Right ventricle myocardium inferior (tissue), 1 donor: ENCODE data around the gene ARHGEF1. TPM values are rescaled to one million over a fixed set of nuclear protein-coding genes. Genes with fewer than 3 reads are reported as not detected.

Source experiments
- ATAC-seq: fragments of 200-7000 bp; cut with Tn5 transposase; one replicate; pipeline ENCODE4 v1.9.1; 2020; ENCODE audit warnings: mild to moderate bottlenecking, moderate library complexity
- DNase-seq: peaks from one replicate; pipeline ENCODE4 v3.0.0; 2021; ENCODE audit errors: missing footprints
- intact Hi-C: fragments of 100-400 bp; cut with DNase I; formaldehyde crosslinking; loops from one replicate; pipeline ENCODE4 v1.11.0; 2022
- total RNA-seq: library from RNA; stranded (reverse); fragmentation: NEBNext Ultra II Directional; extraction: Animal tissue kit (Norgen Biotek cat#: 25700); gene quantifications from one replicate; pipeline ENCODE4 v1.2.1, GENCODE V29; 2021
- donor health status: DM: no; HTN: yes; CAD: no; lungs with severe emphysema.

The ARHGEF1 gene
- total RNA-seq, 1 donor from 2014 or later: 31.6 TPM

DNA sequence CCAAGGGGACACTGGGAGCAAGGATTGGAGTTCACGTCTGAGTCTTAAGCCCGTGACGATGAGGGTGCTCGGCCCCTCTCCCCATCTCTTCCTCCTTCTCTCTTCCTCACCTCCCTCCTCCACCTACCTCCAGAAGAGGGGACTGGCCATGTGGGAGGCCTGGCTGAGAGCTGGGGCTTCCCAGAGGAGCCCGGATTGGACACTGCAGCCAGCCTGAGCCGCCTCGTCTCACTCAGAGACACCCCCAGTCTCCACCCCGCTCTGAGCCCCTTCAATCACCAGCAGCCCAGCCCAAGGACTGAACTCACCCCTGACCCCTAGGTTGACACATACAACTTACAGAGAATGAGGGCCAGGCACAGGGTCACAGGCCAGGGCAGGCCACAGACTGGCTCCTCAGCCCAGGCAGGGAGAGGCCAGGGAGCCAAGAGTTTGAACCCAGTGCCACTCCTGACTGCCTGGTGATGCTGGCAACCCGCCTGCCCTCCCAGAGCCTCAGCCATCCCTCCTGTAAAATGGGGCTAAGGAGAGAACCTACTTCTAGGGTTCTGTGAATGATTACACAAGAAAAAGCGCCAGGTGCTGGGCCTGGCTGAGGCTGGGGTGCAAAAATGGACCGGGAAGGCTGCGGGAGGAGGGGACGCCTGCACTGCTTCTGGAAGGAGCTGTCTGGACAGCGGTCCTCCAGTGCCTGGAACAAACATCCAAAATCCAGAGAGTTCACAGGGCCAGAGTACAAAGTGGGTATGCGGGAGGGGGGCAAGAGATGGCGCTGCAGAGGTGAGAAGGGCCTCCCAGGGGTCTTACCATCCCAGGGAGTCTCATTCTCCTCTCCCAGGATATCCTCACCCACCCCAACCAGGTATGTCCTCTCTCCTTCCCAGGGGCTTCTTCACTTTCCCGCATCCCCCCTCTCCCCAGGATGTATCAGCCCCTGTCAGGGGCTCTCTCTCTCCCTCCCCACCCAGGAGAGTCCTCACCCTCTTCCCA is 4.8 kb upstream of the ARHGEF1 start:
- ATAC-seq: no peak
- DNase-seq: no peak
- intact Hi-C loops: no loop called here

DNA sequence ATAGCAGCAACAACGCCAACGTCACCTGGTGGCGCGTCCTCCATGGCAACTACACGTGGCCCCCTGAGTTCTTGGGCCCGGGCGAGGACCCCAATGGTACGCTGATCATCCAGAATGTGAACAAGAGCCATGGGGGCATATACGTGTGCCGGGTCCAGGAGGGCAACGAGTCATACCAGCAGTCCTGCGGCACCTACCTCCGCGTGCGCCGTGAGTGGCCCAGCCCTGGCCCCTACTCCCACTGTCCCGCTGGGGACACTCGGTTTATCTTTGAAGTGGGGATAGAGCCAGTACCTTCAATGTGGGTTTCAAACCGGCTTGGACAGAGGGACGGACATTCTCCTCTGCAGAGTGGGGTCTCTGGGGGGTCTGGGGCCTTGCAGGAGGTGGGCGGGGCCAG is 3.9 kb upstream of the ARHGEF1 start:
- ATAC-seq: no peak
- DNase-seq: no peak
- intact Hi-C loops: no loop called here

DNA sequence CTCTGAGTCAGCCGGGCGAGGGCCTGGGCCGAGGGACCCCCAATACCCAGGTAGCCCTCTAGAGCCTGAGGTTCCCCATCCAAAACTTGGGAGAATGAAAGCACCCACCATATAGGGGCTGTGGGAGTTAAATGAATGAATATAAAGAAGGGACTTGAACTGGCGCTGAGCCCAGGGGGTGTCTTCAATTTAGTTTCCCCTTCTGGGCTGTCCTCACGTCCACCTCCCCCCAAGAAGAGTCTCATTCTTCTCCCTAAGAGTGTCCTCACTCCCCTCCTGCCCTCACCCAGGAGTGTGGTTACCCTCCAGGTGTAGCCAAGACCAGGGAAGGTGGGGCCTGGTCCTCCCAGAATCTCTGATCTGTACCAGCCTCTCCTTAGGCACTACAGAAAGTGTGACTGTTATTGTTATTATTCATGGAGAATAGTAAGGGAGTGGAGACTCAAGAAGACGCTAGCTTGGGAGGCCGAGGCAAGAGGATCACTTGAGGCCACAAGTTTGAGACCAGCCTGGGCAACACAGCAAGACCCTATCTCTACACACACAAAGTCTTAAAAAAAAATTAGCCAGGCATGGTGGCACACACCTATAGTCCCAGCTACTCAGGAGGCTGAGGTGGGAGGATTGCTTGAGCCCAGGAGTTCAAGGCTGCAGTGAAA is 3.2 kb upstream of the ARHGEF1 start:
- peak; percentile 25 for DNase-seq
- intact Hi-C loops: no loop called here
- ATAC-seq: no peak

DNA sequence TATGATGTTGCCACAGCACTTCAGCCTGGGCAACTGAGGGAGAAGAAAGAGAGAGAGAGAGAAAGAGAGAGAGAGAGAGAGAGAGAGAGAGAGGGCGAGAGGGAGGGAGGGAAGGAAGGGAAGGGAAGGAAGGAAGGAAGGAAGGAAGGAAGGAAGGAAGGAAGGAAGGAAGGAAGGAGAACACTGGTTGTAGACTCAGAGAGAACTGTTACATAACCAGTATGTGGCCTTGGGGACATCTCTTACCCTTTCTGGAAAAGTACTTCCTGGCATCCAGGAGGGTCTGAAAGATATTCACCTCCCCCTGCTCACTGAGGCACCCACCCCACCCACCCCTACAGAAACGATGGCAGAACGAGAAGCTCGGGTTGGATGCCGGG is 2.7 kb upstream of the ARHGEF1 start:
- ATAC-seq (no peak), DNase-seq (no peak)
- intact Hi-C loops: no loop called here

DNA sequence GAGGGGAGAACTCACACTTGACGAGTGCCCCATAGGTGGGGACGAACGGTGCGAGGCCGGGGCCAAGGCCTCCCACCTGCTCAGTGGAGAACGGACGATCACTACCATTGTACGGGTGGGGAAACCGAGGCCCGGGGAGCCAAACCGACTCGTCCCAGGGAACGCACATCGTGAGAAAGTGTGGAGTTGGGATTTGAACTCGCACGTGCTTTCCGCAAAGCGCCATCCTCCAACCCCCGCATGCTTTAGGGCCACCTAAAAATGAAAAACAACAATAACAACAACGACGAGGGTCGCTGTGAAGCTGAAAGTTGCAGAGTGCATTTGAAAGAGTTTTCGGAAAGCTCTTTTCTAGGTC is 458 bp downstream of the ARHGEF1 start:
- no peak for DNase-seq
- no peak for ATAC-seq
- intact Hi-C loops: no loop called here

DNA sequence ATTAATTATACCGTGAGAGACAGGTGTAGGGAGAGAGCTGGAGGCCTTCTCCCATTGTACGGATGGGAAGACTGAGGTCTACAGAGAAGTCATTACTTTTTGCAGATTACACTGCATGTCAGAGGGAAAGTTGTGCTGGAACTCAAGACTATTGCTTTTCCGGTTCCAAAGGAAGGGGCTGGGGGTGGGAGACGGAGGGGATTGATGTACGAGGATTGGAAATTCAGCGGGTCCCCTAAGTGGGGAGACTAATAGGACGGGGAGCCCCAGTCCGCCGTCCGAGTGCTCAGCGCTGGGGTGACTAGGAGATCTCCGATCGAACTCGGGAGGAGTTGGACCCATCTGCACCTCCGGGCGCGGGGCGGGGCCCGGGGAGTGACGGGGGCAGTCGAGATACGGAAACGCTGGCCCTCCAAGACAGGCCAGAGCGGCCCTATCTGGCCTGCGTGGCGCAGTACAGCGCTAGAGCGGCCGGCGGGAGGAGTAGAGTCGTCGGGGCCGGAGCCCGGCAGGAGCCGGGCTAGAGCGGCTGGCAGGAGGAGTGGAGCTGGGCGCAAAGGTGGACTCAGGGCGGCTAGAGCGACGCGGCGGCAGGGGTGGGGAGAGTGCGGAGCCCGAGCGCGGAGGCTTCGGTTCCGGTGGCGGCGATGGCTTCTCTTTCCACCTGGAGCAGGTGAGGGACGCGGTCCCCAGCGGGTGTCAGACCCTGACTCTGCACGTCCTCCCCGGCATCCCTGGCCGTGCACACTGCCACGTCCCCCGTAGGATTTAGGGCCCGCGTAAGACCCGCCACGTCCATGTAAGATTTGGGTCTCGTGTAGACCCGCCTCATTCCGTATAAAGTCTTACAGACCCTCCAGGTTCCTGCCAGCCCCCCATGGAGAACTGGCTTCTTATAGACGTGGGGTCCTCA is 1.1 kb downstream of the ARHGEF1 start:
- intact Hi-C loops: loop anchor here (1.0 kb wide), 1 partner anchor 25 kb away; no protein-coding TSS in a partner anchor

DNA sequence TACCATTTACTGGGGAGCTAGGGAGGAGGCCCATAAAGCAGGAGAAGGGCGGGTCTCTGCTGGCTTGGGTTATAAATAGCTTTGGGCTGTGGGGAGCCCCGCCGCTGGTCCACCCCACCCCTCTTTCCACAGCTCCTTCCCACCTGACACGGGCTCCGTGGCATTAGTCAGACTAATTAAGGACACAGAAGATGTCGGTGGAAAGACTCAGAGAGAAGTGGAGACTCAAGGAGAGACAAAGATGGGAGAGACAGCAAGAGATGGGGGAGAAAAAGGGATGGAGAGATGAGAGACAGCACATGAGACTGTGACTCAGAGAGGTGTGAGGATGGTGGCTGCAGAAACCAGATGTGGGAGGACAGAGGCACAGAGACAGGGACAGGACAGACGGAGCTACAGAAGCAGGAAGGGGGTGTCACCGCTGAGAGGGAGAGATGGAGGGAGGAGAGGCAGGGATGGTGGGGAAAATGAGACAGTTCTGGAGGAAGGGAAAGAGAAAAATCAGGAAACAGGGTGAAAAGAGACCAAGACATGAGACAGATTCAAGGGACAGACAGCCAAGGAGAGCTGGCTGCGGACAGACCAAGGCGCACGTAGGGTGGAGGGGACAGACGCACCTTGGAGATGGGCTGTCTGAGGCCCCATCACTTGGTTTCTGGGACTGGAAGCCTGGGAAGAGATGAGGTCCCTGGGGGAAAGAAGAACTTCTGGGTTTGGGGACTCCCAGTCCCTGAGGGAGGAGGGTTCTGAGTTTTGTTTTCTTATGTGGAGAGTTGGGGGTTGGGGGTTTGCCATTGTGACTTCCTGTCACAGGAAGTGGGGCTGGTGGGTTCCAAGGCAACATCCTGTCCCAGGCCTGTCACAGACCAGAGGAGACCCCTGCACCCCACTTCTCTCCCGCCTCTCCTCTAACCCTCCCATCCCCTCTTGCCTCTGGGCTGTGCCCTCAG is 4.1 kb downstream of the ARHGEF1 start:
- ATAC-seq (no peak), DNase-seq (no peak)
- intact Hi-C loops: no loop called here

More for the DNA sequence above, 1.1 kb downstream of the ARHGEF1 start:
- peak; percentile 97 for DNase-seq
- ATAC-seq: peak; percentile 99

DNA sequence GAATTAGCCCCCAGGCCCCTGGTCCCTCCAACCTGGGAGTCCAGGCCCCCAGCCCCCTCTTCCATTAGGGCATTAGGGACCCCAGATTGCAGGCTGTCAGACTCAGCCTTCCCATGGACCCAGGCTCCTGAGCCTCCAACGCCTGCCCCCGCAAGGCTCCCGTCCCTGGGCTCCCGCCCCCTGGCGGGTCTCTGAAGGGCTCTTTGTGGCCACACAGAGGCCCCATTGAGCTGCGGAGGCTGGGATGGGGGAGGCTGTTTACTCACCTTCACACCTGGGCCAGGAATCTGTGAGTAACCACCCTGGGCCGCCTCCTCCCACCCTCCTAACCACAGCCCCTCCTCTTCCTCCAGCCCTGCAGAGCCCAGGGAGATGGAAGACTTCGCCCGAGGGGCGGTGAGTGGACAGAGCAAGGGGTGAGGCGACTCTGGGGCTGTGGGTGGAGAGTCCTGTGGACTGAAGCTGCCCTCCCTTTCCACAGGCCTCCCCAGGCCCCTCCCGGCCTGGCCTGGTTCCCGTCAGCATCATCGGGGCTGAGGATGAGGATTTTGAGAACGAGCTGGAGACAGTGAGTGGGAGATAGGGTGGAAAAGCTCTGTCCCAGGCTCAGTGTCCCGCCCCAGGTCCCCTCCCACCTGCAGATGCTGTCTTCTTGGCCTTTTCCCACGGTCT is 4.9 kb downstream of the ARHGEF1 start:
- DNase-seq (no peak), ATAC-seq (no peak)
- intact Hi-C loops: no loop called here

DNA sequence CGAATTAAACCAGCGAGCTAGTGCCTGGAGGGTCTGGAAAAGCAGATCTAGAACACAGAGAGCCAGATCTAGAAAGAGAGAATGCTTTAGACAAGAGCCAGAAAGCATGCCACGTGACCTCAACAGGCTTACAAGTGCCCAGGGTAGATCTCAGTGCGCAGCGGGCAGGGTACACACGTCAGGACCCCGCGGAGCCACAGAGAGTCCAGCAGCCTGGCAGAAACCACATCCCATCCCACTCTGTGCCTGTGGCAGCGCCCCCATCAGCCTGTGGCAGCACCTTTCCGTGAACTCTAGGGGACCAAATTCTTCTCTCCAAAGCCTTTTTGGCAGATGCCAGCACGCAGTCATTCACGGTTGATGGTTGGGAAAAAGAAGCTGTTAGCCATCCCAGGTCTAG is 5.9 kb downstream of the ARHGEF1 start:
- DNase-seq (no peak), ATAC-seq (no peak)
- intact Hi-C loops: no loop called here

DNA sequence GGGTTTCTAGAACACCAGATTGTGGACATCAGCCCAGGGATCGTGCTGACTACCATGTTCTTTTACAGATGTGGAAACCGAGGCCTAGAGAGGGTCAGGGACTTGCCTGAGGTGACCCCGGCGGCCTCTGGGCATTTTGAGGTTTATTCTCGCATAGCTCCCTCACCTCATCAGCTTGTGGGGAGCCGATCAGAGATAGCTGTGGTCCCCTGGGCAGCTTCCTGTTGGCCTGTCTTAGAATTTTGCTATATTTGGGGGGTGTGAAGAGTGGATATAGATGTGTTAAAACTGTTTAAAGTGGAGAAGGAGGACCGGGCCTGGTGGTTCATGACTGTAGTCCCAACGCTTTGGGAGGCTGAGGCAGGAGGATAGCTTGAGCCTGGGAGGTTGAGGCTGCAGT is 6.9 kb downstream of the ARHGEF1 start:
- DNase-seq (no peak), ATAC-seq (no peak)

DNA sequence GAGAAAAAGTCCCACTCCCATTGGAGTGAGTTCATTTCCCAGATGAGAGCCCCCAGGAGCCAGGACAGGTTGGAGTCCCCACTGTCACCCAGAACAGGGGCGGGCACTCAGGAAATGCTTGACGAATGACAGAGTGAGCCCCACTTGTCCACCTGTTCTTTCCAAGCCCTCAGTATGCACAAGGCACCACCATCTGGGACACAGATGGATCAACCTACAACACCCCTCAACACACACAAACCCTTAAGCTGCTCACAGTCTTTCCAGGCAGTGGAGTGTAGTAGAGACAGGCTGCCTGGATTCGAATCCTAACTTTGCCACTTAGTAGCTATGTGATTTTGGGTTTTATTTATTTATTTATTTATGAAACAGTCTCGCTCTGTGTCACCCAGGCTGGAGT is 8.0 kb downstream of the ARHGEF1 start:
- intact Hi-C loops: no loop called here
- DNase-seq: no peak
- no peak for ATAC-seq

More for the DNA sequence above, 6.9 kb downstream of the ARHGEF1 start:
- intact Hi-C loops: no loop called here

DNA sequence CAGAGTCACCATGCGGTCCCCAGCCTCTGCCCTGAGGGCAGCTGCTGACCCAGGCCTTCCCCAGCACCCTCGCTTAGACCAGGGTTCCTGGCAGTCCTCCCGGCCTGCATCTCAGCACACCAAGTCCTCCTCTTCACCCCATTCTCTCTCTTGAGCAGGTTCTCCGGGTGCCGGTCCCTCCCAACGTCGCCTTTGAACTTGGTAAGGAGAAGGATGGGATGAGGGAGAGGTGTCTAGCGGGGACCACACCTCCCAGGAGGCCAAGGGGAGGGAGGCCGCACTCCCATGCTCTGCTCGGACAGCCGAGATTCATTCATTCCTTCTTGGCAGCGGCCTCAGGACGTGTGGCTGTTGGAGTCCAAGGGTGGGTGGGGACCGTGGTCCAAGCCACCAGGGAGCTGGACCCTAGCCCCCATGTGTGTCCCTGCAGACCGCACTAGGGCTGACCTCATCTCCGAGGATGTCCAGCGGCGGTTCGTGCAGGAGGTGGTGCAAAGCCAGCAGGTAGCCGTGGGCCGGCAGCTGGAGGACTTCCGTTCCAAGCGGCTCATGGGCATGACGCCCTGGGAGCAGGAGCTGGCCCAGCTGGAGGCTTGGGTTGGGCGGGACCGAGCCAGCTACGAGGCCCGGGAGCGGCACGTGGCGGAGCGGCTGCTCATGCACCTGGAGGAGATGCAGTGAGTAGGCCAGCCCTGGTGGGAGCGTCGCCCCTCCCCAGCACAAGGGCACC is 9.4 kb downstream of the ARHGEF1 start:
- intact Hi-C loops: no loop called here
- no peak for ATAC-seq

DNA sequence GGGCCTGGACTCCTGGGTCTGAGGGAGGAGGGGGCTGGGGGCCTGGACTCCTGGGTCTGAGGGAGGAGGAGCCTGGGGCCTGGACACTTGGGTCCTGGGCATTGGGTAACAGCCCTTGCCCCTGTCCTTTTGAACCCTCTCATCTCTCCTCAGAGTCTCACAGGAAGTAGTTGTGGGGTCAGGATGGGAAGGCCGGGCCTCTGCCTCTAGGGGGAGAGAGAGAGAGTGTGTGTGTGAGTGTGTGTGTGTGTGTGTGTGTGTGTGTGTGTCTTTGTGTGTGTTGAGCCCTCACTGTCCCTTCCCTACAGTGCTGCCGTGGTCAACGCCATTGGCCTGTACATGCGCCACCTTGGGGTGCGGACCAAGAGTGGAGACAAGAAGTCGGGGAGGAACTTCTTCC is 10.9 kb downstream of the ARHGEF1 start:
- no peak for ATAC-seq
- DNase-seq: no peak
- intact Hi-C loops: no loop called here

More for the DNA sequence above, 9.4 kb downstream of the ARHGEF1 start:
- DNase-seq: no peak

DNA sequence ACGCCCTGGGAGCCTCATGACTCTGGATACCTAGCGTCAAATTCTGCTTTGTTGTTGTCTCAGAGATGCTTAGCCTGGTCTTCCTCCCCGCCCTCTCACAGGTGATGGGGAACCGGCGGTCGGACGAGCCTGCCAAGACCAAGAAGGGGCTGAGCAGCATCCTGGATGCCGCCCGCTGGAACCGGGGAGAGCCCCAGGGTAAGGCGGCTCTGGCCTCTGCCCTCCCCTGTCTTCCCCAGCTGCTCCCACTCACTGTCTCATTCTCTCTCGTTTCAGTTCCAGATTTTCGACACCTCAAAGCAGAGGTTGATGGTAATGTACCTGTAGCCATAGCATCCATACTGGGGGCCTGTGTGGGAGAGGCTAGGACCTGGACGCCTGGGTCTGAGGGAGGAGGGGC is 11.4 kb downstream of the ARHGEF1 start:
- no peak for DNase-seq
- no peak for ATAC-seq
- intact Hi-C loops: no loop called here

DNA sequence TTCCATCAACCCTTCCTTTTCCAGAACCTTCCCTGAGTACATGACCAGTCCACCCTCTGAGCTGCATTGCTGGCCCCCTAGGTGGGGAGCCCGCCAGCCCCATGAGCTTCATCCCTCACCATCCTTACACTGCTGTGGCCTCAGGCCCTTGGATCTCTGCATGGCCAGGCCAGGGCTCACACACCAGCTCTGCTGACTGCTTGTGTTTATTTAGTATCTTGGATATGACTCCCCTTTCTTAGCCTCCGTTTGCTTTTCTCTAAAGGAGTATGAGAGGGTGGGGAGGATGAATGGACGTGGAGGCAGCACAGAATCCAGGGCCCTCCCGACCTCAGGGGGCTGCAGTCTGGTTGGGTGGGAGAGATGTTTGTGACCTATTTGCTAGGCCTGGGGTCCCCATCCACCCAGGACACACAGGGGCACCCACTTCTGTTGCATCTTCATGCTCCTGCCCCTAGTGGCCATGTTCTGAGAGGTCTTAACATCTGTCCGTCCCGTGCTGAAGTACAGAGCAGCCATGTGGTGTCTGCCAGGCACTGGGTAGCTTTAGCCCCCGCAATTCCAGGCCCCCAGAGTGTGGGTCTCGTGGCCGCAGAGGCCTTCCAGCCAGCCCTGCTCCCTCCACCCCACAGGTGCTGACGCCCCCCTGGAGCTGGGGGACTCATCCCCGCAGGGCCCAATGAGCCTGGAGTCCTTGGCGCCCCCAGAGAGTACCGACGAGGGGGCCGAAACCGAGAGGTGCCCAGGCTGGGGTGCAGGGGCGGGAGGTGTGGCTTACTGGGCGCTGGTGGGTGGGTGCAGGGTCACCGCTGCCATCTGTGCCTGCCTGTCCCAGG is 13.0 kb downstream of the ARHGEF1 start:
- ATAC-seq: no peak
- intact Hi-C loops: no loop called here
- DNase-seq: no peak

DNA sequence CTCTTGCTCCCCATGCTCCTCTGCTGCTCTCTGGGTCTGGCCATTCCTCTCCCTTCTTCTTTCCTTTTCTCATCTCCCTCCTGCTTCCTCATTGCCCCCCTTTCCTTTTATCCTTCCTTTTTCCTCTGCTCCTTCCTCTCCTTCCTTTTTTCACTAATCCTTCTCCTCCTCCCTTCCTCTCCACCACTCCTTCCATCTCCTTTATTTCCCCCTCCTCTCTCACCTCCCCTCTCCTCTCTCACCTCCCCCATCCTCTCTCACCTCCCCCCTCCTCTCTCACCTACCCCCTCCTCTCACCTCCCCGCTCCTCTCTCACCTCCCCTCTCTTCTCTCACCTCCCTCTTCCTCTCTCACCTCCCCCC is 13.6 kb downstream of the ARHGEF1 start:
- intact Hi-C loops: no loop called here
- ATAC-seq (no peak), DNase-seq (no peak)
